Glutamatergic neuron (in vitro differentiated cells): ENCODE results near the gene DSE. TPM values are rescaled to one million over a fixed set of nuclear protein-coding genes. Genes with fewer than 3 reads are reported as not detected.

ENCODE experiments used
- DNase-seq: peaks from one replicate; pipeline ENCODE4 v3.0.0; 2022
- H3K27ac Mint-ChIP-seq: one replicate; pipeline ENCODE4 v1.8.0; 2020; ENCODE audit warnings: mild to moderate bottlenecking, mixed read lengths, inconsistent platforms; ENCODE audit not compliant: unreplicated experiment
- H3K27me3 Mint-ChIP-seq: one replicate; pipeline ENCODE4 v1.8.0; 2020; ENCODE audit warnings: mild to moderate bottlenecking, moderate library complexity, mixed read lengths, inconsistent platforms; ENCODE audit not compliant: unreplicated experiment
- H3K36me3 Mint-ChIP-seq: one replicate; pipeline ENCODE4 v1.8.0; 2020; ENCODE audit warnings: mild to moderate bottlenecking, mixed read lengths, inconsistent platforms; ENCODE audit not compliant: unreplicated experiment
- H3K4me1 Mint-ChIP-seq: one replicate; pipeline ENCODE4 v1.8.0; 2020; ENCODE audit warnings: mild to moderate bottlenecking, low read depth, mixed read lengths, inconsistent platforms; ENCODE audit not compliant: unreplicated experiment
- H3K4me3 Mint-ChIP-seq: one replicate; pipeline ENCODE4 v1.8.0; 2020; ENCODE audit warnings: mild to moderate bottlenecking, mixed read lengths, inconsistent platforms; ENCODE audit not compliant: unreplicated experiment
- H3K9me3 Mint-ChIP-seq: one replicate; pipeline ENCODE4 v1.8.0; 2020; ENCODE audit warnings: mild to moderate bottlenecking, moderate library complexity, mixed read lengths, inconsistent platforms; ENCODE audit not compliant: unreplicated experiment
- CTCF ChIP-seq: fragments of 200-600 bp; sonication (generic); IDR thresholded peaks from one replicate; pipeline ENCODE4 v1.5.0; 2021; ENCODE audit not compliant: partially characterized antibody, unreplicated experiment
- total RNA-seq: library from RNA; stranded (reverse); fragmentation: NEBNext Ultra II Directional; extraction: Animal tissue kit (Norgen Biotek cat#: 25700); gene quantifications from one replicate; pipeline ENCODE4 v1.2.1, GENCODE V29; 2021; ENCODE audit not compliant: unreplicated experiment

The DSE gene
- total RNA-seq, 1 donor from 2014 or later: 12.0 TPM

- H3K4me3 Mint-ChIP-seq: no peak overlapping the region
- H3K9me3 Mint-ChIP-seq: peaks cover 3% of the 10 kb centered on the region
- TF ChIP-seq CTCF: no peak
- H3K27me3 Mint-ChIP-seq: peaks cover 7% of the 10 kb centered on the region
- no peaks in the 10 kb centered on the region for H3K36me3 Mint-ChIP-seq
- peaks cover 2% of the 10 kb centered on the region for H3K4me1 Mint-ChIP-seq
- H3K27ac Mint-ChIP-seq: no peak overlapping the region
- DNase-seq: no peak
Measured at GRCh38 chr6:116465246-116465645, 94.5 kb downstream of the DSE start.

GRCh38 chr6:116467096-116467495 lies 96.3 kb downstream of the DSE start:
- H3K9me3 Mint-ChIP-seq: no peaks in the 10 kb centered on the region
- peaks cover 5% of the 10 kb centered on the region for H3K4me1 Mint-ChIP-seq
- no peaks in the 10 kb centered on the region for H3K36me3 Mint-ChIP-seq
- peaks cover 2% of the 10 kb centered on the region for H3K27me3 Mint-ChIP-seq
- H3K27ac Mint-ChIP-seq: no peak overlapping the region
- TF ChIP-seq CTCF: no peak
- no peak overlapping the region for H3K4me3 Mint-ChIP-seq
- no peak for DNase-seq

- no peak for DNase-seq
- Mint-ChIP-seq H3K9me3 (no peaks in the 10 kb centered on the region), H3K36me3 (no peaks in the 10 kb centered on the region), H3K4me3 (no peak overlapping the region), H3K4me1 (peaks cover 5% of the 10 kb centered on the region), H3K27ac (no peak overlapping the region), H3K27me3 (peaks cover under 1% of the 10 kb centered on the region)
- TF ChIP-seq CTCF: no peak
Measured at GRCh38 chr6:116467514-116467913, 96.8 kb downstream of the DSE start.

DNA sequence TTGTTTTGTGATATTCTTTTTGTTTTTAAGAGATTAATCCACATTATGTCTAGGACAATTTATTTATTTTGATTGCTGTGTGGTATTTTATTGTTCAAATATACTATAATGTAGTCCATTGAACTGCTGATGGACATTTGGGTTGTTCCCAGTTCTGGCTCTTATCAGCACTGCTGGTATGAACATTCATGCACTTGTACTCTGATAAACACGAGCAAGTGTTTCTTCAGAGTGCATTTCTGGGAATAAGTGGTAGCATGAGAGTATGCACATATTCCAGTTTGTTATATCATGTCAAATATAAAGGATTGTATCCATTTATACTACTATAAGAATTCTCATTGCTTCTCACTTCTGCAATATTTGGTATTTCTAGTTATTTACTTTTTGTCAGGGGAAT lies 97.5 kb downstream of the DSE start:
- peaks cover 5% of the 10 kb centered on the region for H3K4me1 Mint-ChIP-seq
- no peak for DNase-seq
- no peaks in the 10 kb centered on the region for H3K27me3 Mint-ChIP-seq
- no peaks in the 10 kb centered on the region for H3K36me3 Mint-ChIP-seq
- H3K27ac Mint-ChIP-seq: no peak overlapping the region
- H3K9me3 Mint-ChIP-seq: no peaks in the 10 kb centered on the region
- H3K4me3 Mint-ChIP-seq: no peak overlapping the region
- TF ChIP-seq CTCF: no peak

- Mint-ChIP-seq H3K36me3 (no peaks in the 10 kb centered on the region), H3K27ac (no peak overlapping the region), H3K4me1 (peaks cover 5% of the 10 kb centered on the region), H3K4me3 (no peak overlapping the region), H3K9me3 (no peaks in the 10 kb centered on the region), H3K27me3 (no peaks in the 10 kb centered on the region)
- no peak for TF ChIP-seq CTCF
- no peak for DNase-seq
Measured at GRCh38 chr6:116471531-116471930, 100.8 kb downstream of the DSE start.
